ENCODE results near the gene SLC35F3. TPM values are rescaled to one million over a fixed set of nuclear protein-coding genes. Genes with fewer than 3 reads are reported as not detected.

SLC35F3 gene
- total and polyA plus RNA-seq, 2 donors from 2014 or later: 0.41 to 0.66 TPM

DNA sequence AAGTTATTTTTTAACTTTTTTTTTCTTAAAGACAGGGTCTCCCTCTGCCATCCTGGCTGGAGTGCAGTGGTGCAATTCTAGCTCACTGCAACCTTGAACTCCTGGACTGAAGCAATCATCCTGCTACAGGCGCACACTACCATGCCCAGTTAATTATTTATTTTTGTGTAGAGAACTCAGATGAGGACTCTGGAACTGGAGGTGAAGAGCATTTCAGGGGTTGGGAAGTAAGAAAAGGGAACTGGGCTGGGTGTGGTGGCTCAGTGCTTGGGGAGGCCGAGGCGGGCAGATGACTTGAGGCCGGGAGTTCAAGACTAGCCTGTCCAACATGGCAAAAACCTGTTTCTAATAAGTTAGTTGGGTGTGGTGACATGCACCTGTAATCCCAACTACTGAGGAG, 28.9 kb downstream of the SLC35F3 start:
- intact Hi-C loops (cut with DNase I): no loop called here
- DNase-seq: no peak

DNA sequence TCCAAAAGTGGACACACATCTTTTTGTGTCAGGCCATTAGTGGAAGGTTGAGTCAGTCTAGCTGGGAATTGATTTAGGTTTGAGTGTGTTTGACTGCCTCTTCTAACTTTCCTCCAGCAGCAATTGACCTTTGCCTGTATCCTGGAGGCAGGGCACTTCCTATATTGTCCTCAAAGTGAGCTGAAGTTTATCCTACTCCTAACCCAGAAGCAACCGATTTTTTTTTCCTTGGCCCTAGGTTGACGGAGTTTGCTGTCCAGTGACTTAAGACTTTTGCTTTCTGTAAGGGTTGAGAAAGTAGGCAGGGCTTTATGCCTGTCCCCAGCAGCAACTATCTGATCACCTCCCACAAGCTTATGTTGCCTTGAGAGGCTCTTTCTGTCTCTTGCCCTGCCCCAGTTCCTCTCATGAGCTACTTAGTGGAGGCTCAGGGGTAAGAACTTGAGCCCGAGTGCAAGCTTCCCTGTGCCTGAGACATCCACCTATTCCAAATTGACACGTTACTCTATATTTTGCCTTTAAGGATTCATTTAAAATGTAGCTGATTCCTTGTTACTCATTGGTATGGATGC, 30.9 kb downstream of the SLC35F3 start:
- DNase-seq (no peak), FAIRE-seq (no peak)
- H3K4me3 ChIP-seq (ENCODE audit: low read length in 3 of 3): no peak overlapping the region
- H3K4me1 ChIP-seq (ENCODE audit: control insufficient read depth in 2 of 3, insufficient read depth in 2 of 3, low read depth in 1 of 3, low read length in 3 of 3): no peaks in the 10 kb centered on the region
- H3K36me3 ChIP-seq (ENCODE audit: control insufficient read depth in 2 of 3, insufficient read depth in 3 of 3, low read length in 3 of 3): no peaks in the 10 kb centered on the region
- no peak overlapping the region for H3K9ac ChIP-seq (ENCODE audit: low read length in 3 of 3)
- H3K27me3 ChIP-seq (ENCODE audit: control insufficient read depth, insufficient read depth, low read length): no peaks in the 10 kb centered on the region
- TF ChIP-seq, protein P1, sequence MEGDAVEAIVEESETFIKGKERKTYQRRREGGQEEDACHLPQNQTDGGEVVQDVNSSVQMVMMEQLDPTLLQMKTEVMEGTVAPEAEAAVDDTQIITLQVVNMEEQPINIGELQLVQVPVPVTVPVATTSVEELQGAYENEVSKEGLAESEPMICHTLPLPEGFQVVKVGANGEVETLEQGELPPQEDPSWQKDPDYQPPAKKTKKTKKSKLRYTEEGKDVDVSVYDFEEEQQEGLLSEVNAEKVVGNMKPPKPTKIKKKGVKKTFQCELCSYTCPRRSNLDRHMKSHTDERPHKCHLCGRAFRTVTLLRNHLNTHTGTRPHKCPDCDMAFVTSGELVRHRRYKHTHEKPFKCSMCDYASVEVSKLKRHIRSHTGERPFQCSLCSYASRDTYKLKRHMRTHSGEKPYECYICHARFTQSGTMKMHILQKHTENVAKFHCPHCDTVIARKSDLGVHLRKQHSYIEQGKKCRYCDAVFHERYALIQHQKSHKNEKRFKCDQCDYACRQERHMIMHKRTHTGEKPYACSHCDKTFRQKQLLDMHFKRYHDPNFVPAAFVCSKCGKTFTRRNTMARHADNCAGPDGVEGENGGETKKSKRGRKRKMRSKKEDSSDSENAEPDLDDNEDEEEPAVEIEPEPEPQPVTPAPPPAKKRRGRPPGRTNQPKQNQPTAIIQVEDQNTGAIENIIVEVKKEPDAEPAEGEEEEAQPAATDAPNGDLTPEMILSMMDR (IDR thresholded peaks at IDR 0.05; ENCODE audit: borderline replicate concordance, extremely low read depth, insufficient read depth): no peak
- no peaks in the 10 kb centered on the region for H3K9me3 ChIP-seq (ENCODE audit: control insufficient read depth in 2 of 3, insufficient read depth in 1 of 3, low read length in 3 of 3)
- H3K27ac ChIP-seq (ENCODE audit: low read depth in 2 of 2, low read length in 2 of 2): no peak overlapping the region
- intact Hi-C loops (cut with DNase I): no loop called here

More for the DNA sequence above, 28.9 kb downstream of the SLC35F3 start:
- no peak for FAIRE-seq
- Histone ChIP-seq H3K27ac (ENCODE audit: low read depth in 2 of 2, low read length in 2 of 2) (no peak overlapping the region), H3K36me3 (ENCODE audit: control insufficient read depth in 2 of 3, insufficient read depth in 3 of 3, low read length in 3 of 3) (no peaks in the 10 kb centered on the region), H3K4me1 (ENCODE audit: control insufficient read depth in 2 of 3, insufficient read depth in 2 of 3, low read depth in 1 of 3, low read length in 3 of 3) (no peaks in the 10 kb centered on the region), H3K9ac (ENCODE audit: low read length in 3 of 3) (no peak overlapping the region), H3K27me3 (ENCODE audit: control insufficient read depth, insufficient read depth, low read length) (no peaks in the 10 kb centered on the region), H3K9me3 (ENCODE audit: control insufficient read depth in 2 of 3, insufficient read depth in 1 of 3, low read length in 3 of 3) (no peaks in the 10 kb centered on the region), H3K4me3 (ENCODE audit: low read length in 3 of 3) (no peak overlapping the region)
- TF ChIP-seq, protein P1 (IDR thresholded peaks at IDR 0.05; ENCODE audit: borderline replicate concordance, extremely low read depth, insufficient read depth): no peak

DNA sequence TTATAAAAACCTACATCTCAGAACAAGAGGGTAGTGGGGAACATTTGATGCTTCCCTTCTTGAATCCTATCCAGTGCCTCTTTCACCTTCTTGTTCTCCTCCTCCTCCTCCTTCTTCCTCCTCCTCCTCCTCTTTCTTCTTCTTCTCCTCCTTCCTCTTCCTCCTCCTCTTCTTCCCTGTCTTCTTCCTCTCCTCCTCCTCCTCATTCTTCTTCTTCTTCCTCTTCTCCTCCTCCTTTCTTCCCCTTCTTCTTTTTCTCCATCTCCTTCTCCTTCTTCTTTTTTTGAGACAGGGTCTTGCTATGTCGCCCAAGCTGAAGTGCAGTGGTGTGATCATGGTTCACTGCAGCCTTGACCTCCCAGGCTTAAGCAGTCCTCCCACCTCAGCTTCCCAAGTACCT, 31.9 kb downstream of the SLC35F3 start:
- Histone ChIP-seq H3K9me3 (ENCODE audit: control insufficient read depth in 2 of 3, insufficient read depth in 1 of 3, low read length in 3 of 3) (no peaks in the 10 kb centered on the region), H3K27me3 (ENCODE audit: control insufficient read depth, insufficient read depth, low read length) (no peaks in the 10 kb centered on the region), H3K9ac (ENCODE audit: low read length in 3 of 3) (no peak overlapping the region), H3K4me3 (ENCODE audit: low read length in 3 of 3) (no peak overlapping the region), H3K36me3 (ENCODE audit: control insufficient read depth in 2 of 3, insufficient read depth in 3 of 3, low read length in 3 of 3) (no peaks in the 10 kb centered on the region), H3K4me1 (ENCODE audit: control insufficient read depth in 2 of 3, insufficient read depth in 2 of 3, low read depth in 1 of 3, low read length in 3 of 3) (no peaks in the 10 kb centered on the region), H3K27ac (ENCODE audit: low read depth in 2 of 2, low read length in 2 of 2) (no peak overlapping the region)
- FAIRE-seq (no peak), DNase-seq (no peak)
- intact Hi-C loops (cut with DNase I): no loop called here
- TF ChIP-seq, protein P1 (IDR thresholded peaks at IDR 0.05; ENCODE audit: borderline replicate concordance, extremely low read depth, insufficient read depth): no peak

DNA sequence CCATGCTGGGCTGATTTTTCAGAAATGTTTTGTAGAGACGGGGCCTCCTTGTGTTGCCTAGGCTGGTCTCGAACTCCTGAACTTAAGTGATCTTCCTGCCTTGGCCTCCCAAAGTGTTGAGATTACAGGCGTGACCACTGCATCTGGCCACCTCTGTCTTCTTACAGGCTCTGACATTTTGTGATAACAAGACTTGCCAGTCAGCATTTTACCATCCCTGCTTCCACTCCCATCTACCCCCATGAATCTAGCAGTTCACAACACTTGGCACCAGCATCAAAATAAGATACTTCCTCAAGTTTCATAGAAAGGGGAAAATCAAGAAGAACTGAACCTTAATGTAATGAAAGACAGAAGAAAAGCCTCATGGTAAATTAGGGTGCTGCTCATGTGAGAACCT, 32.4 kb downstream of the SLC35F3 start:
- no peak overlapping the region for H3K9ac ChIP-seq (ENCODE audit: low read length in 3 of 3)
- FAIRE-seq (no peak), DNase-seq (no peak)
- H3K27me3 ChIP-seq (ENCODE audit: control insufficient read depth, insufficient read depth, low read length): no peaks in the 10 kb centered on the region
- H3K4me3 ChIP-seq (ENCODE audit: low read length in 3 of 3): no peak overlapping the region
- no peaks in the 10 kb centered on the region for H3K9me3 ChIP-seq (ENCODE audit: control insufficient read depth in 2 of 3, insufficient read depth in 1 of 3, low read length in 3 of 3)
- no peak overlapping the region for H3K27ac ChIP-seq (ENCODE audit: low read depth in 2 of 2, low read length in 2 of 2)
- TF ChIP-seq, protein P1 (IDR thresholded peaks at IDR 0.05; ENCODE audit: borderline replicate concordance, extremely low read depth, insufficient read depth): no peak
- no peaks in the 10 kb centered on the region for H3K4me1 ChIP-seq (ENCODE audit: control insufficient read depth in 2 of 3, insufficient read depth in 2 of 3, low read depth in 1 of 3, low read length in 3 of 3)
- intact Hi-C loops (cut with DNase I): no loop called here
- no peaks in the 10 kb centered on the region for H3K36me3 ChIP-seq (ENCODE audit: control insufficient read depth in 2 of 3, insufficient read depth in 3 of 3, low read length in 3 of 3)

Measured in kidney (tissue), 14 donors.